Natural killer cell (primary cell): ENCODE results near the gene TRIM59. TPM values are rescaled to one million over a fixed set of nuclear protein-coding genes. Genes with fewer than 3 reads are reported as not detected.

Source experiments
- ATAC-seq, 3 donors: fragments of 150-1000 bp in 2 of 3; fragments of 200-7000 bp in 1 of 3; cut with Tn5 transposase; 1 replicate in 1 of 3; 2 replicates in 2 of 3; pipeline ENCODE4 v1.10.0; 2021; ENCODE audit warnings: mild to moderate bottlenecking in 2 of 3, moderate library complexity in 2 of 3
- DNase-seq, 2 donors: peaks; one replicate each; pipeline versions ENCODE4 v3.0.0 to v3.0.0-alpha.2; 2013 to 2021; ENCODE audit warnings: mixed read lengths in 1 of 2
- H3K27ac ChIP-seq: one replicate; pipeline ENCODE4 v1.5.1; 2013; ENCODE audit warnings: mild to moderate bottlenecking, low read length
- H3K27me3 ChIP-seq: one replicate; pipeline ENCODE4 v1.6.1; 2013; ENCODE audit warnings: low read length; ENCODE audit not compliant: control insufficient read depth, insufficient read depth
- H3K36me3 ChIP-seq: one replicate; pipeline ENCODE4 v1.6.1; 2013; ENCODE audit warnings: low read length; ENCODE audit not compliant: control insufficient read depth, insufficient read depth
- H3K4me1 ChIP-seq: one replicate; pipeline ENCODE4 v1.6.1; 2013; ENCODE audit warnings: low read length; ENCODE audit not compliant: control insufficient read depth, insufficient read depth
- H3K4me3 ChIP-seq: one replicate; pipeline ENCODE4 v1.5.1; 2013; ENCODE audit warnings: low read length
- H3K9me3 ChIP-seq: one replicate; pipeline ENCODE4 v1.6.1; 2013; ENCODE audit warnings: low read length; ENCODE audit not compliant: control insufficient read depth, insufficient read depth
- H3K27ac Mint-ChIP-seq, 2 donors: one replicate each; pipeline ENCODE4 v1.8.0; 2022; ENCODE audit warnings: mild to moderate bottlenecking in 2 of 2, mixed read lengths in 2 of 2, moderate library complexity in 1 of 2
- H3K27me3 Mint-ChIP-seq, 2 donors: one replicate each; pipeline ENCODE4 v1.8.0; 2022; ENCODE audit warnings: low read depth in 2 of 2, mixed read lengths in 2 of 2
- H3K36me3 Mint-ChIP-seq: one replicate; pipeline ENCODE4 v1.8.0; 2022; ENCODE audit warnings: mixed read lengths
- H3K4me1 Mint-ChIP-seq, 2 donors: one replicate each; pipeline ENCODE4 v1.8.0; 2022; ENCODE audit warnings: mixed read lengths in 2 of 2
- H3K4me3 Mint-ChIP-seq: one replicate; pipeline ENCODE4 v1.8.0; 2022; ENCODE audit warnings: mild to moderate bottlenecking, moderate library complexity, mixed read lengths
- H3K9me3 Mint-ChIP-seq, 2 donors: one replicate each; pipeline ENCODE4 v1.8.0; 2022; ENCODE audit warnings: mixed read lengths in 2 of 2
- CTCF ChIP-seq: fragments of 200-600 bp; IDR thresholded peaks from one replicate; pipeline ENCODE4 v1.8.0; 2022; ENCODE audit warnings: antibody characterized with exemption
- whole genome bisulfite sequencing: methylation state at CpG from one replicate; pipeline ENCODE4 v1.1.7; 2013; ENCODE audit warnings: missing lambda C conversion rate; ENCODE audit not compliant: insufficient coverage; 5-methylcytosine and 5-hydroxymethylcytosine counted together
- intact Hi-C: fragments of 100-400 bp; cut with micrococcal nuclease; formaldehyde crosslinking; loops from one replicate; pipeline ENCODE4 v1.14.2; 2022
- total RNA-seq, 4 donors: library from RNA; stranded (reverse); fragments of 120-200 nt in 1 of 4; gene quantifications; one replicate each; pipeline versions ENCODE4 v1.2.3 to v1.2.4, GENCODE V29; 2013 to 2022

TRIM59 gene
- total RNA-seq, 3 donors from 2014 or later (not counting 1 experiment from before 2014, with no cell fraction given), result 16.7 to 20.3 (median 17.9) TPM

DNA sequence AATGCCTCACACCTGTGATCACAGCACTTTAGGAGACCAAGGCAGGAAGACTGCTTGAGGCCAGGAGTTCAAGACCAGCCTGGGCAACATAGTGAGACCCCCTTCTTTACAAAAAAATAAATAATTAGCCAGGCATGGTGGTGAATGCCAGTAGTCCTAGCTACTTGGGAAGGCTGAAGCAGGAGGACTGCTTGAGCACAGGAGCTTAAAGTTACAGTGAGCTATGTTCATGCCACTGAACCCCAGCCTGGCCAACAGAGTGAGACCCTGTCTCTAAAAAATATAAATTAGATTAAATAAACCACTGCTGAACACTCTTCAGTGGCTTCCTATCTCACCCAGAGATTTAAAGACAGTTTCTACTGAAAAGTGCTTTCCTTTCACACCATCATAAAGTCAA, 56.8 kb downstream of the TRIM59 start:
- Histone ChIP-seq H3K9me3 (no peaks in the 10 kb centered on the region), H3K4me1 (no peaks in the 10 kb centered on the region), H3K36me3 (no peaks in the 10 kb centered on the region), H3K27ac (no peak overlapping the region), H3K27me3 (no peaks in the 10 kb centered on the region), H3K4me3 (no peak overlapping the region)
- TF ChIP-seq CTCF, result no peak
- Mint-ChIP-seq H3K27me3 (no peaks in the 10 kb centered on the region), H3K4me1 (no peaks in the 10 kb centered on the region), H3K9me3 (no peaks in the 10 kb centered on the region), H3K4me3 (no peak overlapping the region), H3K36me3 (no peaks in the 10 kb centered on the region), H3K27ac (no peak overlapping the region)
- ATAC-seq, result no peak
- intact Hi-C loops, result no loop called here
- DNase-seq, result no peak

DNA sequence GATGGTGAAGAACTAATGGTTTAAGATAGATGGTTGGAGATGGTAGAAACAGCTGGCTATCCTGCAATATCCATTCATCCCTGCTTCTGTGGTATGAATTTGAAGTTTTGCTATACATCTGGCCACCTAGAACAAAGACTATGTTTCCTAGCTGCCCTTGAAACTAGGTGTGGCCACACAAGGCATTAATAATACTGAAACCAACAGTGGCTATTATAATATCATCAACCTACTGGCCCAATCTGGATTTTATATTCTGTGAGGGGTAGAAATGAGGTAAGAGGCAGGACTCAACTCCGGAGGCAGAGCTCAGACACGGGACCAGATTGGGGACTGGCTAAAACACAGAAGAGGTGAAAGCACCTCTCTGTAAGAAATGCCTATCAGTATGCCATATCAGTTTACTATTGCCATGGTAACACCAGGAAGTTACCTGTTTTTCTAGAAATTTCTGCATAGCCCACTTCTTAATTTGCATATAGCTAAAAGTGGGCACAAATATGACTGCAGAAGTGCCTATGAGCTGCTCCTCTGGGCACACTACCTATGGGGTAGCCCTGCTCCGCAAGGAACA, 58.9 kb downstream of the TRIM59 start:
- Histone ChIP-seq H3K36me3 (no peaks in the 10 kb centered on the region), H3K4me1 (no peaks in the 10 kb centered on the region), H3K9me3 (no peaks in the 10 kb centered on the region), H3K27me3 (no peaks in the 10 kb centered on the region), H3K4me3 (no peak overlapping the region), H3K27ac (no peak overlapping the region)
- Mint-ChIP-seq H3K27ac (no peak overlapping the region), H3K36me3 (no peaks in the 10 kb centered on the region), H3K4me3 (no peak overlapping the region), H3K27me3 (no peaks in the 10 kb centered on the region), H3K9me3 (no peaks in the 10 kb centered on the region), H3K4me1 (no peaks in the 10 kb centered on the region)
- intact Hi-C loops, result no loop called here
- no peak for ATAC-seq
- no peak for DNase-seq
- 96% methylated on average over 3 of the region's 3 CpGs for WGBS
- no peak for TF ChIP-seq CTCF

Other genes starting within 250 kb of the TRIM59 start
- not detected for gene C3orf80, start 224.4 kb downstream of the TRIM59 start, total RNA-seq
- gene IFT80, start 50.6 kb downstream of the TRIM59 start, total RNA-seq, result 10 to 100 TPM; 22.6 to 22.9 (median 22.9) TPM
- gene SMC4, start 50.1 kb downstream of the TRIM59 start, total RNA-seq, result 10 to 100 TPM; 83.4 to 99.3 (median 92.0) TPM
- gene KPNA4, start 115.8 kb upstream of the TRIM59 start, total RNA-seq, result 10 to 100 TPM; 69.1 to 81.7 (median 74.1) TPM
- not detected for gene ARL14, start 227.4 kb upstream of the TRIM59 start, total RNA-seq